HEK293 (cell line): Measurements from ENCODE around the gene CDC14A.

Experiments used
- ZNF561 ChIP-seq: fragments of 450-650 bp; IDR thresholded peaks from 2 replicates; pipeline ENCODE4 v1.5.1; 2018; ENCODE audit warnings: missing biosample characterization, missing genetic modification characterization, borderline replicate concordance
- ZNF660 ChIP-seq: fragments of 450-650 bp; IDR thresholded peaks from 2 replicates; pipeline ENCODE4 v1.5.1; 2018; ENCODE audit warnings: missing biosample characterization, mild to moderate bottlenecking, missing genetic modification characterization
- ZSCAN30 ChIP-seq: fragments of 450-650 bp; IDR thresholded peaks from 2 replicates; pipeline ENCODE4 v1.5.1; 2018; ENCODE audit warnings: missing biosample characterization, mild to moderate bottlenecking, missing genetic modification characterization, moderate library complexity
- TF ChIP-seq, protein P1 (sequence below): fragments of 450-650 bp; formaldehyde crosslinking; IDR thresholded peaks from 2 replicates; pipeline ENCODE4 v1.5.1; 2016; ENCODE audit warnings: missing biosample characterization, missing genetic modification characterization
- TF ChIP-seq, protein P2 (sequence below): fragments of 450-650 bp; formaldehyde crosslinking; IDR thresholded peaks from 2 replicates; pipeline ENCODE4 v1.5.1; 2016; ENCODE audit warnings: missing biosample characterization, missing genetic modification characterization

DNA sequence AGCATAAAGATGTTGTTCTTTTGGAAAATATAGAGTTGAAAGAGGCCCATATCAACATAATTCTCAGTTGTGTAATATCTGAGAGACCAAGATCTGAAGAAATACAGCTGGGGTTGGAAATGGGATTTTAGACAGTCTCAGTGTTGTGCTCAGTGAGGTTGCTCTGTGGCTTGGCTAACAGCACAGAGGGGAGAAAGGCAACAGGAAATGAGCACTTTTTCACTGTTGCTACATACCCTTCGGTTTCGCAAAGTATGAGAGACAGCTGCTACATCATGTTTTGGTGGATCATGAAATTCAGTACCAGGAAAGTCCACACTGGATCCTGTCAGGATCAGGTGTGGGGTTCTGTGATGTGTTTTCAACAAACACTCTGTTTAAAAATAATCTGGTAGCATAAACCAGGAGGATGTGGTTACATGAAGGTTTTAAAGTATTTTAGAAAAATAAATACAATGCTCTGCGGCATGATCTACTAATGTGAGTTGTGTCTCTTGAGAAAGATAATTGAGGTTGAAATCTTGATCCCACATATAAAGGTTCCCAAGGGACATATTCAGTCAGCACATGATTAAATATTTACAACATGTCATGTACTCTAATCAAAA is 178.7 kb downstream of the CDC14A start:
- TF ChIP-seq ZNF660 (no peak), ZNF561 (tag by site-specific recombination) (no peak), ZSCAN30 (tag by site-specific recombination) (no peak)
- TF ChIP-seq, protein P1, sequence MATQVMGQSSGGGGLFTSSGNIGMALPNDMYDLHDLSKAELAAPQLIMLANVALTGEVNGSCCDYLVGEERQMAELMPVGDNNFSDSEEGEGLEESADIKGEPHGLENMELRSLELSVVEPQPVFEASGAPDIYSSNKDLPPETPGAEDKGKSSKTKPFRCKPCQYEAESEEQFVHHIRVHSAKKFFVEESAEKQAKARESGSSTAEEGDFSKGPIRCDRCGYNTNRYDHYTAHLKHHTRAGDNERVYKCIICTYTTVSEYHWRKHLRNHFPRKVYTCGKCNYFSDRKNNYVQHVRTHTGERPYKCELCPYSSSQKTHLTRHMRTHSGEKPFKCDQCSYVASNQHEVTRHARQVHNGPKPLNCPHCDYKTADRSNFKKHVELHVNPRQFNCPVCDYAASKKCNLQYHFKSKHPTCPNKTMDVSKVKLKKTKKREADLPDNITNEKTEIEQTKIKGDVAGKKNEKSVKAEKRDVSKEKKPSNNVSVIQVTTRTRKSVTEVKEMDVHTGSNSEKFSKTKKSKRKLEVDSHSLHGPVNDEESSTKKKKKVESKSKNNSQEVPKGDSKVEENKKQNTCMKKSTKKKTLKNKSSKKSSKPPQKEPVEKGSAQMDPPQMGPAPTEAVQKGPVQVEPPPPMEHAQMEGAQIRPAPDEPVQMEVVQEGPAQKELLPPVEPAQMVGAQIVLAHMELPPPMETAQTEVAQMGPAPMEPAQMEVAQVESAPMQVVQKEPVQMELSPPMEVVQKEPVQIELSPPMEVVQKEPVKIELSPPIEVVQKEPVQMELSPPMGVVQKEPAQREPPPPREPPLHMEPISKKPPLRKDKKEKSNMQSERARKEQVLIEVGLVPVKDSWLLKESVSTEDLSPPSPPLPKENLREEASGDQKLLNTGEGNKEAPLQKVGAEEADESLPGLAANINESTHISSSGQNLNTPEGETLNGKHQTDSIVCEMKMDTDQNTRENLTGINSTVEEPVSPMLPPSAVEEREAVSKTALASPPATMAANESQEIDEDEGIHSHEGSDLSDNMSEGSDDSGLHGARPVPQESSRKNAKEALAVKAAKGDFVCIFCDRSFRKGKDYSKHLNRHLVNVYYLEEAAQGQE (tag by site-specific recombination): no peak
- TF ChIP-seq, protein P2, sequence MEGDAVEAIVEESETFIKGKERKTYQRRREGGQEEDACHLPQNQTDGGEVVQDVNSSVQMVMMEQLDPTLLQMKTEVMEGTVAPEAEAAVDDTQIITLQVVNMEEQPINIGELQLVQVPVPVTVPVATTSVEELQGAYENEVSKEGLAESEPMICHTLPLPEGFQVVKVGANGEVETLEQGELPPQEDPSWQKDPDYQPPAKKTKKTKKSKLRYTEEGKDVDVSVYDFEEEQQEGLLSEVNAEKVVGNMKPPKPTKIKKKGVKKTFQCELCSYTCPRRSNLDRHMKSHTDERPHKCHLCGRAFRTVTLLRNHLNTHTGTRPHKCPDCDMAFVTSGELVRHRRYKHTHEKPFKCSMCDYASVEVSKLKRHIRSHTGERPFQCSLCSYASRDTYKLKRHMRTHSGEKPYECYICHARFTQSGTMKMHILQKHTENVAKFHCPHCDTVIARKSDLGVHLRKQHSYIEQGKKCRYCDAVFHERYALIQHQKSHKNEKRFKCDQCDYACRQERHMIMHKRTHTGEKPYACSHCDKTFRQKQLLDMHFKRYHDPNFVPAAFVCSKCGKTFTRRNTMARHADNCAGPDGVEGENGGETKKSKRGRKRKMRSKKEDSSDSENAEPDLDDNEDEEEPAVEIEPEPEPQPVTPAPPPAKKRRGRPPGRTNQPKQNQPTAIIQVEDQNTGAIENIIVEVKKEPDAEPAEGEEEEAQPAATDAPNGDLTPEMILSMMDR (tag by site-specific recombination): no peak
